GM19023 (cell line): ENCODE data around the gene SLC1A5.

ENCODE experiments used
- ATAC-seq: cut with Tn5 transposase; IDR thresholded peaks from one replicate; pipeline ENCODE4 v1.9.1; 2021; ENCODE audit warnings: mild to moderate bottlenecking, moderate library complexity; ENCODE audit not compliant: unreplicated experiment

Gene SLC1A5

GRCh38 chr19:46726971-46727501 lies 61.4 kb downstream of the SLC1A5 start:
- ATAC-seq = no peak

GRCh38 chr19:46726551-46726950 lies 61.8 kb downstream of the SLC1A5 start:
- no peak for ATAC-seq

GRCh38 chr19:46725859-46726393 lies 62.5 kb downstream of the SLC1A5 start:
- ATAC-seq = no peak

- no peak for ATAC-seq
Observed at GRCh38 chr19:46725036-46725820, 63.2 kb downstream of the SLC1A5 start.
